ENCODE results near the gene IGFBPL1. TPM values are rescaled to one million over a fixed set of nuclear protein-coding genes. Genes with fewer than 3 reads are reported as not detected.

The IGFBPL1 gene
- total RNA-seq, 6 donors from 2014 or later, result 0.66 to 2.6 (median 1.4) TPM; not detected in 3

DNA sequence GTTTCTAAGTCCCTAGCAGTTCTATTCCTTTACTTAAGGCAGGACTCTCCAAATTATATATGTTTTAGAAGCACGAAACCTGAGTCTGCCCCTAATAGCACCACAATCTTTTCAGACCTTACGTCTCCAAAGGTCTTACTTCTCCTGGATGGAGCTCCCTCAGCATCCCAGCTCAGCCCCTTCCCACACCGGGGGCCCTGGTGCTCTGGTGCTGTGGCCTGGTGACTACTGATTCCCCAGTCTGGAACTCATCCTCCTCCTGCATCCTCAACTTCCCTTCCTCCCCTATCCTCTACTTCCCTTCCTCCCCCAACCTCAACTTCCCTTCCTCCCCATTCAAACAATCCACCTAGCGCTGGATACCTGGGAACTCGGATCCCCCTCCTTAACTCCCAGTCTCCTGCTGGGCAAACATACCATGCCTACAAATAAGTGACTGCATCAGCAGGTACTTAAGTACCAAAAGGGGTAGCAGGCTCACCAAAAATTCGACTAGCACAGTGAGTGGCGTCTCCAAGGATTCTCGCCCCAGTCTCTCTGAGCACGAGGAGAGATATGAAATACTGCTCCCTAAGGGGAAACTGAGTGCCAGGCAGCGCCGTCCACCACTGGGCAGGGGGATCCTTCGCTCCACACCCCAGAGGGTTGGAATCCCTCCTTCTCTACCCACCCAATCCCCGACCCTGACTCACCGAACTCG lies 831 bp downstream of the IGFBPL1 start:
- DNase-seq, result no peak
- H3K4me1 ChIP-seq, result peaks cover 2 to 20% (median 12%) of the 10 kb centered on the region in 4 donors
- peak overlapping the region in 3 of 4 donors; percentile 41 to 44 (median 42) for H3K4me3 ChIP-seq
- peaks cover 0 to 14% (median 2%) of the 10 kb centered on the region in 4 donors for H3K27me3 ChIP-seq
- H3K27ac ChIP-seq, result no peak overlapping the region
- H3K36me3 ChIP-seq, result no peaks in the 10 kb centered on the region
- 29 to 37% methylated on average over 9 to 15 of the region's 15 CpGs for WGBS, 2 donors
- ATAC-seq (ENCODE audit: low FRiP score in 2 of 2), result no peak
- no peaks in the 10 kb centered on the region for H3K9me3 ChIP-seq
- TF ChIP-seq POLR2A (IDR thresholded peaks at IDR 0.05) (no peak), EP300 (IDR thresholded peaks at IDR 0.05) (no peak), POLR2AphosphoS5 (IDR thresholded peaks at IDR 0.05) (no peak)
- TF ChIP-seq, protein P1, sequence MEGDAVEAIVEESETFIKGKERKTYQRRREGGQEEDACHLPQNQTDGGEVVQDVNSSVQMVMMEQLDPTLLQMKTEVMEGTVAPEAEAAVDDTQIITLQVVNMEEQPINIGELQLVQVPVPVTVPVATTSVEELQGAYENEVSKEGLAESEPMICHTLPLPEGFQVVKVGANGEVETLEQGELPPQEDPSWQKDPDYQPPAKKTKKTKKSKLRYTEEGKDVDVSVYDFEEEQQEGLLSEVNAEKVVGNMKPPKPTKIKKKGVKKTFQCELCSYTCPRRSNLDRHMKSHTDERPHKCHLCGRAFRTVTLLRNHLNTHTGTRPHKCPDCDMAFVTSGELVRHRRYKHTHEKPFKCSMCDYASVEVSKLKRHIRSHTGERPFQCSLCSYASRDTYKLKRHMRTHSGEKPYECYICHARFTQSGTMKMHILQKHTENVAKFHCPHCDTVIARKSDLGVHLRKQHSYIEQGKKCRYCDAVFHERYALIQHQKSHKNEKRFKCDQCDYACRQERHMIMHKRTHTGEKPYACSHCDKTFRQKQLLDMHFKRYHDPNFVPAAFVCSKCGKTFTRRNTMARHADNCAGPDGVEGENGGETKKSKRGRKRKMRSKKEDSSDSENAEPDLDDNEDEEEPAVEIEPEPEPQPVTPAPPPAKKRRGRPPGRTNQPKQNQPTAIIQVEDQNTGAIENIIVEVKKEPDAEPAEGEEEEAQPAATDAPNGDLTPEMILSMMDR (IDR thresholded peaks at IDR 0.05), result no peak

DNA sequence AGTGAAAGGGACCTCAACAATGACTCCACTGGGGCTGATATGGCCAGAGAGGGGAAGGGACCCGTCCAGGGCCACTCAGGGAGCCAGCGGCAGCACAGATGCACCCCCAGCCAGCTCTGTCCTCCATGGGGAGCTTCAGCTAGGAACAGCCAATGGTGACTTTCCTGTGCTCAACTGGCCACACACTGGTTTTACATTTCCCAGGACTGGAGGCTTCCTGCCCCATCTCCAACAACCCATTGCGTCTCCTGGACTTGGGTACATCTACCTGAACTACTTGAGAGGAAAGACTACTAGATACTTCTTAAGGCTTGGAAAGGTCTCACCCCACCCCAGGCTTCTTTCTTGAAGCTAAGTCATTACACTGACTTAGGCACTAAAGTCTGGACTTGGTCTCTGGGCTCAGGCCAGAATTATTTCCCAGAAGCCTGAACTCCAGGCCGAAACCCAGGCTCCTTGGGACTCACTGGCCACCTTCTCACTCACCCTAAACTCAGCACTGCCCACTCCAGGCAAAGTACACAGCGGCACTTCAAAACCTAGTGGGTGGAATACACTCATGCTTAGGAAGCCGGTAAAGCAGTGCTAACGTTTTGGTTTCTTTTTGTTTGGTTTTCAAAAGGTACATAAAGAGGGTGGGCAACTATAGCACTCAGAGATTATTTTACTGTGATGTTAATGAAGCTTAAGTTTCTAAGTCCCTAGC lies 1.5 kb downstream of the IGFBPL1 start:
- peak in 1 of 2 donors; percentile 20 for DNase-seq
- 63 to 67% methylated on average over 6 to 7 of the region's 7 CpGs for WGBS, 2 donors
- H3K4me3 ChIP-seq, result no peak overlapping the region

DNA sequence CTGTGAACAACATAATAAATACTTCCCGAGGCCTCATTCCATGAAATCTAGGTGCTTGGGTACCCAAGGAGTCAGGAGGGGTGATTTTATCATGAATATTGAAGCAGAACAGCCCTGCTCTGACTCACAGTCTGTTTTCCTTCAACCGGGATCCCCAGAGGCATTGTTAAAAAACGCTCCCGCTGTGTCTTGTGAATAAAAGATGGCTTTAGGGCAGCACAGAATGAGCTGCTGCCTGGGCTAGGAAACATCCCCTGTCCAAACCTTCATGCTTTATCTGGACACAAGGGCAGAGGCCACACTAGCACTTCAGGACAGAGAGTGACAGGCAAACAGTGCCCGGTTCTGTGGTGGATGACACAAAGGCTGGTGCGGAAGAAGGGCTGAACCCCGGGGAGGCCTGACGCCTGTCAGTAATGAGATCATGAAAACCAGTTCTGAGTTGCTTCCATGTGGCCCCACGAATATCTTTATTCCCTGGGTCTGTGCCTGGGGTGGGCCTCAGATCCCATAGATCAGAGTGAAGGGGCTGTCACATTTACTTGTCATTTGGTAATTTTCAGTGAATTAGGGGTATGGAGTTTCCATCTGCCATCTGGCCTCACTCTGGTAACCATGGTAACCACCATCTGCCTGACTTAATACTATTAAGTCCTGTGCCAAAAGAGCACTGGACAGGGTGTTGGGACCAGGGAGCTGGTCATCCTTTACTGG lies 2.6 kb downstream of the IGFBPL1 start:
- WGBS, 2 donors, result 36 to 39% methylated on average over 9 of the region's 9 CpGs
- Histone ChIP-seq H3K27me3 (peaks cover 0 to 14% (median 2%) of the 10 kb centered on the region in 4 donors), H3K4me3 (no peak overlapping the region), H3K36me3 (no peaks in the 10 kb centered on the region), H3K27ac (no peak overlapping the region), H3K9me3 (no peaks in the 10 kb centered on the region), H3K4me1 (peaks cover 2 to 20% (median 12%) of the 10 kb centered on the region in 4 donors)
- no peak for TF ChIP-seq POLR2A (IDR thresholded peaks at IDR 0.05)
- no peak for TF ChIP-seq EP300 (IDR thresholded peaks at IDR 0.05)
- no peak for TF ChIP-seq POLR2AphosphoS5 (IDR thresholded peaks at IDR 0.05)
- TF ChIP-seq, protein P1 (IDR thresholded peaks at IDR 0.05), result no peak
- DNase-seq, result no peak
- ATAC-seq (ENCODE audit: low FRiP score in 2 of 2), result no peak

More for the DNA sequence above, 1.5 kb downstream of the IGFBPL1 start:
- Histone ChIP-seq H3K27ac (no peak overlapping the region), H3K27me3 (peaks cover 0 to 14% (median 2%) of the 10 kb centered on the region in 4 donors), H3K9me3 (no peaks in the 10 kb centered on the region), H3K36me3 (no peaks in the 10 kb centered on the region), H3K4me1 (peaks cover 2 to 20% (median 12%) of the 10 kb centered on the region in 4 donors)
- peak in 1 of 2 donors; percentile 44 for ATAC-seq (ENCODE audit: low FRiP score in 2 of 2)
- TF ChIP-seq EP300 (IDR thresholded peaks at IDR 0.05), result no peak
- TF ChIP-seq POLR2AphosphoS5 (IDR thresholded peaks at IDR 0.05), result no peak
- TF ChIP-seq, protein P1 (IDR thresholded peaks at IDR 0.05), result no peak

DNA sequence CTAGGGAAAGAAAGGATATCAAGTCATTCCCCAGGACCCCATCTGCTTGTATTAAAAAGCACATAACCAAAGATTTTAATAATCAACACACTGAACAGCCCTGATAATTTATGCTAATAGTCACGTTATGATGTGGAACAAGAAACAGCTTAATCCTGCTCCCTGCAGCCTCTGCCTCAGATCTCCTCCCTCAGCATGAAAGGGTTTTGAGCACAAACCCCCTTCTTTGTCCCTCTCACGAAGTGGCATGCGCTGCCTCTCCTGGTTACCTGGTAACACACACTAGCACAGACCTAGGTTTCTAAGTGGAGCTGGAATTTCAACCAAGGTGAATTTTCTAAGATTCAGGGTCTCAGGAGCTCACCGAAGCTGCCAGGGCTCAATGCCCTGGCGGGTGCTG lies 5.1 kb downstream of the IGFBPL1 start:
- peaks cover 2 to 12% (median 9%) of the 10 kb centered on the region in 4 donors for H3K4me1 ChIP-seq

More for the DNA sequence above, 5.1 kb downstream of the IGFBPL1 start:
- no peak for ATAC-seq (ENCODE audit: low FRiP score in 2 of 2)
- Histone ChIP-seq H3K4me3 (no peak overlapping the region), H3K36me3 (no peaks in the 10 kb centered on the region), H3K27me3 (peaks cover 0 to 9% (median 0%) of the 10 kb centered on the region in 4 donors), H3K27ac (no peak overlapping the region), H3K9me3 (no peaks in the 10 kb centered on the region)
- no peak for TF ChIP-seq EP300 (IDR thresholded peaks at IDR 0.05)
- TF ChIP-seq POLR2AphosphoS5 (IDR thresholded peaks at IDR 0.05), result no peak
- TF ChIP-seq, protein P1 (IDR thresholded peaks at IDR 0.05), result no peak
- TF ChIP-seq POLR2A (IDR thresholded peaks at IDR 0.05), result no peak
- DNase-seq, result no peak
- 64 to 75% methylated on average over 5 of the region's 5 CpGs for WGBS, 2 donors
